Skeletal muscle satellite cell (primary cell): ENCODE results near the gene GDI1.

Source experiments
- H3K27me3 ChIP-seq: 2 replicates; pipeline ENCODE4 v1.7.0; 2013; ENCODE audit warnings: low read length; ENCODE audit not compliant: control insufficient read depth, insufficient read depth
- H3K36me3 ChIP-seq: 2 replicates; pipeline ENCODE4 v1.7.0; 2013; ENCODE audit warnings: mild to moderate bottlenecking, control low read depth, low read length; ENCODE audit not compliant: insufficient read depth
- H3K4me1 ChIP-seq: 2 replicates; pipeline ENCODE4 v1.7.0; 2013; ENCODE audit warnings: low read length; ENCODE audit not compliant: control insufficient read depth, insufficient read depth
- H3K4me2 ChIP-seq: 2 replicates; pipeline ENCODE4 v1.7.0; 2013; ENCODE audit warnings: mild to moderate bottlenecking, low read length
- H3K4me3 ChIP-seq: 2 replicates; pipeline ENCODE4 v1.7.0; 2013; ENCODE audit warnings: low read length
- H3K9ac ChIP-seq: 2 replicates; pipeline ENCODE4 v1.7.0; 2013; ENCODE audit warnings: mild to moderate bottlenecking, low read depth, low read length, moderate library complexity
- H3K9me3 ChIP-seq: replicated peaks from 2 replicates; pipeline ENCODE4 v1.7.0; 2013; ENCODE audit warnings: mild to moderate bottlenecking, control low read depth, low read length

Gene GDI1

DNA sequence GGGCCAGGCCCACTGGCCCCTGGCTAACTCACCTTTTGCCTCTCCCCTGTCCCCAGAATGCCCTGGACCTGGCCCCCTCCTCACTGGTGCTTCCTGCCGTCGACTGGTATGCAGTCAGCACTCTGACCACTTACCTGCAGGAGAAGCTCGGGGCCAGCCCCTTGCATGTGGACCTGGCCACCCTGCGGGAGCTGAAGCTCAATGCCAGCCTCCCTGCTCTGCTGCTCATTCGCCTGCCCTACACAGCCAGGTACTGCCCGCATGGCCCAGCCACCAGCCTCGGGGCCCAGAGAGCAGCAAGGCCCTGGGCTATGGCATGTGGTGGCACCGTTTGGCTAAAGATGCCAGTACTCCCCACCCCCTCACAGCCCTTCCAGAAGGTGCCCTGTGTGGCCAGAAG lies 4.7 kb upstream of the GDI1 start:
- no peak overlapping the region for H3K4me3 ChIP-seq
- H3K9me3 ChIP-seq, result no peaks in the 10 kb centered on the region
- H3K9ac ChIP-seq, result no peak overlapping the region
- H3K36me3 ChIP-seq, result peaks cover 20% of the 10 kb centered on the region
- H3K4me1 ChIP-seq, result peaks cover 9% of the 10 kb centered on the region
- H3K27me3 ChIP-seq, result no peaks in the 10 kb centered on the region
- no peak overlapping the region for H3K4me2 ChIP-seq

DNA sequence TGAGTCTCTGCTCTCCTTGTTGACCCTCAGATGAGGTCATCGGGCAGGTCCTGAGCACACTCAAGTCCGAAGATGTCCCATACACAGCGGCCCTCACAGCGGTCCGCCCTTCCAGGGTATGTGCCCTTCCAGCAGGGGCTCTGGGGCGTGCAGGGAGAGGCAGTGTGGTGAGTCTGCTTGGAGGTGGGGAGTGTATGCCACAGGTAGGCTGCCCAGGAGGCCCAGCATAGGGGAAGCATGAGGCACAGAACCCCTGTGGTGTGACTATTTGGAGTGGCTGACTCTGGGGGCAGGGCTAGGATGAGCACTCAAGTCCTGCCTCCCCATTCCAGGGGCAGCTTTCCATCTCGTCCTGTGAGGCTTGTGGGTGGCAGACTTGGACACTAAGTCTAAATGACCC lies 3.3 kb upstream of the GDI1 start:
- Histone ChIP-seq H3K36me3 (peaks cover 26% of the 10 kb centered on the region), H3K4me1 (peaks cover 9% of the 10 kb centered on the region), H3K4me2 (no peak overlapping the region), H3K9ac (no peak overlapping the region), H3K4me3 (no peak overlapping the region), H3K9me3 (no peaks in the 10 kb centered on the region), H3K27me3 (no peaks in the 10 kb centered on the region)

DNA sequence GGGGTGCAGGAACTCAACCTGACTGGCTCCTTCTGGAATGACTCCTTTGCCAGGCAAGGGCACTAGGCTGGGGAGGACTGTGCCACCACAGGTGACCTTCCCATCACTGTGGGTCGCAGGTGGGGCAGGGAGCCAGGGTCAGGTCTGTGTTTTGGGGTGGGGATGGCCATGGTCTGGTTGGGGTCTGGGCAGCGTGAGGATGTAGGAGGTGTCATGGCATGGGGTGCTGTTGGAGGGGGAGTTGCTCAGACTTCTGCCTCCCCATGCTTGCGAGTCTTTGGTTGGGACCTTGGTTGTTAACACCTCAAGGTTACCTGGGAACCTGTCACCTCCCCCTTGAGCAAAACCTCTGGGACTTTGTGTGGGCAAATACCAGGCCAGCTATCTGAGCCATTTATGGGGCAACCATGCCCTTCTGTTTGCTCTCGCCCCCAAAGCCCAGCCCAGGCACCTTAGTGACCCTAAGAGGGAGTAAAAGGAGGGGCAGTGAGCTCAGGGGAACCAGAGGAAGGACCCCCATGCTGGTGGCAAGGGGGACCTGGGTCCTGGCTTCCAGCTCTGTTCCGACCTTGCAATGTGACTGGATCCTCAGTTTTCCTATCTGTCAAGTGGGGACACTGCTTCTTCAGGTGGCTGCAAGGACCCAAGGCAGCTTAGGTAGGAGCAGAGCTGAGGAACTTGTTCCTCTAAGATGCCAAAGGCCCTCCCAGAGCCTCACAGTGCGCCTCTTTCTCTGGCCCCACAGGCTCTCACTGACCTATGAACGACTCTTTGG lies 2.4 kb upstream of the GDI1 start:
- Histone ChIP-seq H3K4me2 (no peak overlapping the region), H3K9ac (no peak overlapping the region), H3K27me3 (no peaks in the 10 kb centered on the region), H3K4me3 (no peak overlapping the region), H3K9me3 (no peaks in the 10 kb centered on the region), H3K4me1 (peaks cover 11% of the 10 kb centered on the region), H3K36me3 (peaks cover 31% of the 10 kb centered on the region)

DNA sequence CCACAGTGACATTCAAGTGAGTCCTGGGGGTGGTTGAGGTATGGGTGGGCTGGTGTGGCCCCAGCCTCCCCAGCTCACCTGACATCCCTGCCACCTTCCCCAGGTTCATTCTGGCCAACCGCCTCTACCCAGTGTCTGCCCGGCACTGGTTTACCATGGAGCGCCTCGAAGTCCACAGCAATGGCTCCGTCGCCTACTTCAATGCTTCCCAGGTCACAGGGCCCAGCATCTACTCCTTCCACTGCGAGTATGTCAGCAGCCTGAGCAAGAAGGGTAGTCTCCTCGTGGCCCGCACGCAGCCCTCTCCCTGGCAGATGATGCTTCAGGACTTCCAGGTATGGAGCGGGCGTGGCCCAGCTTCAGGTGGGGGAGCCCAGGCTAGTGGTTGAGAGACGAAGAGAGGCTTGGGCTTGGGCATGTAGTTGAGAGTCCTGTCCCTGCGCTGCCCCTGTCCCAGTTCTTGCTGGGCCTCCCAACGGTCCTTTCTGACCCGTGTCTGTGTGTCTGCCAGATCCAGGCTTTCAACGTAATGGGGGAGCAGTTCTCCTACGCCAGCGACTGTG lies 1.7 kb upstream of the GDI1 start:
- H3K4me2 ChIP-seq, result no peak overlapping the region
- peaks cover 33% of the 10 kb centered on the region for H3K36me3 ChIP-seq
- no peaks in the 10 kb centered on the region for H3K9me3 ChIP-seq

DNA sequence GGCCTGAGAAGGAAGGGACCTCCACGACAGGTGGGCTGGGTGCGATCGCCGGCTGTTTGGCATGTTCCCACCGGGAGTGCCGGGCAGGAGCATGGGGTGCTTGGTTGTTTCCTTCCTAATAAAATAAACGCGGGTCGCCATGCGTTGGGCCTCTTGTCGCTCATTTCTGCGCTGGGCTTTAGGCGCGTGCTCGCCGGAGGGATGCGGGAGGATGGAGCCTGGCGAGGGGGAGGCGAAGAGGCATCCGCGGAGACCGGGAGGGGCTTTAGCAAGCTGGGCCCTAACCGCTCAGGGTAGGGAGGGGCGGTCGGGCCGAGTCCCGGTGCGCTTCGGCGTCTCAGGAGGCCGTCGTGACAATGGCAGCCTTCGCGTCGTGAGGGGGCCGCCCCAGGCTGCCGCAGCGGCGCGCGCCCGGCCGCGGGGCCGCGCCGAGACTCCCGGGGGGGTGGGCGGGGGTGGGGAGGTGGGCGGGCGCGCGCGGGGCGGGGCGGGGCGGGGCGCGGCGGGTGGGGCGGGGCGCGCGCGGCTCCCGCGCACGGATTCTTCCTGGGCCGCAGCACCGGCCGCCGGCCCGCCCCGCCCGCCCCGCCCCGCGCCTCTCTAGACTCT lies 476 bp upstream of the GDI1 start:
- Histone ChIP-seq H3K4me2 (peak overlapping the region; percentile 73), H3K4me3 (peak overlapping the region; percentile 79), H3K36me3 (peaks cover 41% of the 10 kb centered on the region), H3K9me3 (no peaks in the 10 kb centered on the region), H3K27me3 (no peaks in the 10 kb centered on the region), H3K9ac (peak overlapping the region; percentile 83), H3K4me1 (peaks cover 11% of the 10 kb centered on the region)

More for the DNA sequence above, 1.7 kb upstream of the GDI1 start:
- Histone ChIP-seq H3K27me3 (no peaks in the 10 kb centered on the region), H3K4me3 (no peak overlapping the region), H3K9ac (no peak overlapping the region), H3K4me1 (peaks cover 11% of the 10 kb centered on the region)

DNA sequence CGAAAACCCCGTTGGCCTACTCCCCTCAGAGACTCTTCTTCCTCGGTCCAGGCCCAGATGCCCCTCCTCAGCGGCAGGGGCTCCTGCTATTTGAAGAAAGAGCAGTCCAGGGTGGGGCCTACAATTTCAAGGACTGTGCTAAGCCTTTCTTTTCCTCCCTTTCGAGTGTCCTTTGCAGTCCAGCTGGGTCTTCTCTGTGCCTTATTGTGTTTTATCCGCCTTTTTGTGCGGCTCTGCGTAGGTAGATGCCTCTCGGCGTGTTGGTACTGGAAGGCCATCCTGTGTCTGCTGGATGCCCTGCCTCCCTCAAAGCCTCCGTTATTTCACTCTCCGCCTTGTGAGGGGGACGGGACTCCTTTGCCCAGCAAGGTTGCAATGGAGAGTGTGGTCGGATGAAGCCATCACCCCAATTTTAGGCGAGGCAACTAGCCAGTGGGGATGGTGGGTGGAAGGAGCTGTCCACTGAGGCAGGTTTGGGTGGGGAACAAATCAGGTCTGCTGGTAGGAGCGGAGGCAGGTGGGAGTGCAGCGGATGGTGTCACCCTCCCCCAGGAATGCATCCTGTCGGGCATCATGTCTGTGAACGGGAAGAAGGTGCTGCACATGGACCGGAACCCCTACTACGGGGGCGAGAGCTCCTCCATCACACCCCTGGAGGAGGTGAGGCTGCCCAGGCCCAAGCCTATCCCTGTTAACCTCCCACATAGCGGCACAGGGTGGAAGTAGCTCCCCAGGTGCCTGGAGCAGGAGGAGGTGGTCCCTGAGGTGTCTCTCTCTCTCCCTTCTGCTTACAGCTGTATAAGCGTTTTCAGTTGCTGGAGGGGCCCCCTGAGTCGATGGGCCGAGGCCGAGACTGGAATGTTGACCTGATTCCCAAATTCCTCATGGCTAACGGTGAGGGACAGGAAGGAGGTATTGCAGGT lies 1.3 kb downstream of the GDI1 start:
- Histone ChIP-seq H3K9me3 (no peaks in the 10 kb centered on the region), H3K4me1 (peaks cover 11% of the 10 kb centered on the region), H3K27me3 (no peaks in the 10 kb centered on the region), H3K4me3 (peak overlapping the region; percentile 79), H3K4me2 (peak overlapping the region; percentile 88), H3K9ac (peak overlapping the region; percentile 83), H3K36me3 (peaks cover 42% of the 10 kb centered on the region)

DNA sequence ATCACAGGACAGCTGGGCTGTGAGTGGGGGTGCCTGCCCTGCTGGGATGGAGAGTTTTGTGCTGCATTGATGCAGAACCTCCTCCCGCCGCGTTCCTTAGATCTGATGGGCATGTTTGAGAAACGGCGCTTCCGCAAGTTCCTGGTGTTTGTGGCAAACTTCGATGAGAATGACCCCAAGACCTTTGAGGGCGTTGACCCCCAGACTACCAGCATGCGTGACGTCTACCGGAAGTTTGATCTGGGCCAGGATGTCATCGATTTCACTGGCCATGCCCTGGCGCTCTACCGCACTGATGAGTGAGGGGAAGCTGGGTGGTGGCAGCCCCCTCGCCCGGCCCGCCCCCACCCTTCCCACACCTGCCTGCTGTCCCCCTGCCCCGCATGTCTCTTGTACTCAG lies 2.9 kb downstream of the GDI1 start:
- Histone ChIP-seq H3K9ac (no peak overlapping the region), H3K27me3 (no peaks in the 10 kb centered on the region), H3K4me1 (peaks cover 14% of the 10 kb centered on the region), H3K36me3 (peaks cover 33% of the 10 kb centered on the region), H3K4me3 (no peak overlapping the region), H3K9me3 (no peaks in the 10 kb centered on the region), H3K4me2 (no peak overlapping the region)

DNA sequence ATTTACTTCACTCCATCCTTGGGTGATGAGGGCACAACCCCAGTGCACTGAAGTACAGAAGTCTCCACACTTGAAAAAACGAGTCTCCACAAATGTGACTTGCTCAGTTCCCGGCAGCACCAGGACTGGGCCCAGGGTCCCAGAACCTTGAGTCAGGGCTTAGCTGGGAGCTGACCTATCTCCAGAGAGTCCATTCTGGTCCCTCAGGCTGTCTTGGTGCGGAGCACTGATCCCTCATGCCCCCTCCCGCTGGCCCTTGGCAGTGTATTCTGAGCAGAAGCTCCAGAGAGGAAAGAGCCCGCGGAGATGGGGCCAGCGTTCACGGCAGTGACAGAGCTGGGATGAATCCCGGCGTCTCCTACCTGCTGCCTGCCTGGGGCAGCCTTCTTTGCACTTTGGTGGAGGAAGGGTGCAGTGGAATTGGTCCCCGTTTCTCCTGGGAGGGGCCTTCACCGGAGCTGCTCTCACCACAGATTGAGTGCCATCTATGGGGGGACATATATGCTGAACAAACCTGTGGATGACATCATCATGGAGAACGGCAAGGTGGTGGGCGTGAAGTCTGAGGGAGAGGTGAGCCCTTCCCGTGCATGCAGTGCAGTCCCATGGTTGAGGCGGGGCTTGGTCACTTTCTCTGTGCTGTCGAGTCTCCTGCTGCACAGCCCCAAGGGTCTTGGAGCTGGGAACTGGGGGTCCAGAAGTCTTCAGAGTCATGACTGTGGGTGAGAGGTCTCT lies 3.8 kb downstream of the GDI1 start:
- peaks cover 23% of the 10 kb centered on the region for H3K4me1 ChIP-seq
- peaks cover 29% of the 10 kb centered on the region for H3K36me3 ChIP-seq
- no peak overlapping the region for H3K9ac ChIP-seq
- H3K4me3 ChIP-seq, result no peak overlapping the region
- no peaks in the 10 kb centered on the region for H3K9me3 ChIP-seq
- H3K4me2 ChIP-seq, result no peak overlapping the region
- H3K27me3 ChIP-seq, result no peaks in the 10 kb centered on the region

DNA sequence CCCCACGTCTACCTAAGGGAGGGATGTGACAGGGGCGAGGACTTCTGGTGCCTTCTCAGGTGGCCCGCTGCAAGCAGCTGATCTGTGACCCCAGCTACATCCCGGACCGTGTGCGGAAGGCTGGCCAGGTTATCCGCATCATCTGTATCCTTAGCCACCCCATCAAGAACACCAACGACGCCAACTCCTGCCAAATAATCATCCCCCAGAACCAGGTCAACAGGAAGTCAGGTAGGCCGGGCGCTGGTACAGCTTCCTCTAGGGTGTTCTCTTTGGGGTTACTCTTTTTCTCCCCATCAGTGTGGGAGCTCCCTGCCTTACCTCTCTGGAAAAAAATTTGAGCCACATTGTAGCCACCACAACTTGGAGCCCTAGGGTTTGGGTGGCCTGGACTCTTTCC lies 4.6 kb downstream of the GDI1 start:
- peaks cover 31% of the 10 kb centered on the region for H3K36me3 ChIP-seq

DNA sequence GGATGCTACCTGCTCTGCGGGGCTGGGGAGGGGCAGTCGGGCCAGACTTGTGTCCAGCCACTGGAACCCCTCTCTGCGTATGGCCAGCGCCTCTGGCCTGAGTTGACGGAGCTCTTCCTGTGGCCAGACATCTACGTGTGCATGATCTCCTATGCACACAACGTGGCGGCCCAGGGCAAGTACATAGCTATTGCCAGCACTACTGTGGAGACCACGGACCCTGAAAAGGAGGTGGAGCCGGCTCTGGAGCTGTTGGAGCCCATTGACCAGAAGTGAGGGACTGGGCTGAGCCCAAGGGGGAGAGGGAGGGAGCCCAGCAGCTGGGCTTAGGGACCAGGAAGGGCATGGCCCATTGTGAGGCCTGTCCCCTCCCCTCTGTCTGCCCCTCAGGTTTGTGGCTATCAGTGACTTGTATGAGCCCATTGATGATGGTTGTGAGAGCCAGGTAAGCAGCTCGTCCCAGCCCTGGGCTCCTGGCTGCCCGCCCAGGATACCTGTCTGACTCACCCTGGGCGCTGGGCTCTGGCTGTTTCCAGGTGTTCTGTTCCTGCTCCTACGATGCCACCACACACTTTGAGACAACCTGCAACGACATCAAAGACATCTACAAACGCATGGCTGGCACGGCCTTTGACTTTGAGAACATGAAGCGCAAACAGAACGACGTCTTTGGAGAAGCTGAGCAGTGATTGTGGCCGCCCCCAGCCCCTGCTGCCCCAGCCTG lies 5.2 kb downstream of the GDI1 start:
- no peak overlapping the region for H3K4me2 ChIP-seq
- H3K36me3 ChIP-seq, result peaks cover 33% of the 10 kb centered on the region
- no peaks in the 10 kb centered on the region for H3K27me3 ChIP-seq
- no peak overlapping the region for H3K9ac ChIP-seq
- H3K4me3 ChIP-seq, result no peak overlapping the region
- H3K9me3 ChIP-seq, result no peaks in the 10 kb centered on the region
- H3K4me1 ChIP-seq, result peaks cover 20% of the 10 kb centered on the region

More for the DNA sequence above, 4.6 kb downstream of the GDI1 start:
- H3K4me1 ChIP-seq, result peaks cover 20% of the 10 kb centered on the region
- no peak overlapping the region for H3K4me2 ChIP-seq
- H3K9ac ChIP-seq, result no peak overlapping the region
- no peaks in the 10 kb centered on the region for H3K27me3 ChIP-seq
- H3K9me3 ChIP-seq, result no peaks in the 10 kb centered on the region
- no peak overlapping the region for H3K4me3 ChIP-seq
